Measurements from ENCODE around the gene CIAO2B. TPM values are rescaled to one million over a fixed set of nuclear protein-coding genes. Genes with fewer than 3 reads are reported as not detected.

Gene CIAO2B
- total RNA-seq, 1 donor from 2014 or later: 162 TPM

DNA sequence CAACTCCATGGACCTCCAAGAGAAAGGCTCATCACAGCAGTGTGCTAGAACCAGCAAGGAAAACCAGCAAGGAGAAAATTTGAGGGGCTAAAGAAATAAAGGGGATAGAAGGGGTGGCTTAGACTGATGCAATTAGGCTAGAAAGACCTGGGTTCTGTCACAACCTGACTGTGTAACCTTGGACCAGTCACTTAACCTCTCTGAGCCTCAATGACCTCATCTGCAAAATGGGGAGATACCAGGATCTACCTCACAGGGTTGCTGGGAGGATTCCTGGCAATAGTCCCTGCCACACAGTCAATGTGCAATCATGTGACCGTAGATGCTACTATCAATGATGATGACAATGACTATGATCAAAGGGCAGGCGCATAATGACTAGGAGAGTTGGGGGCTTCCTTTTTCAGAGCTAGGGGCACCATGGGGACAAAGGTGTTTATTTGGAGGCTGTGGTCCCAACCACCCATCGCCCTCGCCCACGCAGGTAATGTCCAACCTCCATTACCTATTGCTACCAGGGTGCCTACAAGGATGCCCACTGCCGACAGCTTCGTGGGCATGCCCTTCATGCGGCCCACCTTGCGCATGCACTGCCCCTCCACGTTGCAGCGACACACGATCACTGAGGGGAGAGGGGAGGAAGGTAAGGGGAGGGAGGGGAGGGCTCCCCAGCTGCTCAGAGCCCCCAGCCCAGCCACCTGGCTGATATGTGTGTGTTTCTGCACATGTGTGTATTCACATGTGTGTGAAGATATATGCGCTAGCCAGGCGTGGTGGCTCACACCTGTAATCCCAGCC is 25.2 kb downstream of the CIAO2B start:
- Mint-ChIP-seq H3K27me3 (ENCODE audit: insufficient read depth) (no peaks in the 10 kb centered on the region), H3K36me3 (ENCODE audit: low read depth) (no peaks in the 10 kb centered on the region), H3K9me3 (no peaks in the 10 kb centered on the region), H3K27ac (no peak overlapping the region), H3K4me3 (no peak overlapping the region), H3K4me1 (ENCODE audit: low read depth) (peaks cover 11% of the 10 kb centered on the region)
- intact Hi-C loops (cut with micrococcal nuclease): no loop called here
- no peak for DNase-seq (ENCODE audit: low spot score)

DNA sequence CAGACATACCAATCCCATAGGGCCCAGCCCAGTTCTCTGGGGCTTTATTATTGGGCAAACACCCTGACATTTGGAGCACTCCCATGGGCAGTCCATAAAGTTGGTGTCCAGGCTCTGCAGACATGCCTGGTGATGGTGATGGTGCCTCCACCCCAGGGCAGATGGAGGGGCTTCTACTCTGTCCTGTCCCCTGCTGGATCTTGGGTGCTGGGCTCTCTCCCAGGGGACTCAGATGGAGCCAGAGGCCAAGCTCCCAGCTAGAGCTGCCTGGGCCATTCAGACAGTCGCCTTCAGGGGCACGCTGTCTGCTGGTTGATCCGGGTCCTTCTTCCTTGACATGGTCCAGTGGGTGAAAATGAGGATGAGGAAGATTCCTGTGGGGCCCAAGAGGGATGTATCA is 26.1 kb downstream of the CIAO2B start:
- no peaks in the 10 kb centered on the region for H3K36me3 Mint-ChIP-seq (ENCODE audit: low read depth)
- no peak overlapping the region for H3K4me3 Mint-ChIP-seq
- DNase-seq (ENCODE audit: low spot score): no peak
- intact Hi-C loops (cut with micrococcal nuclease): no loop called here
- H3K4me1 Mint-ChIP-seq (ENCODE audit: low read depth): peaks cover 11% of the 10 kb centered on the region
- H3K27me3 Mint-ChIP-seq (ENCODE audit: insufficient read depth): no peaks in the 10 kb centered on the region
- H3K27ac Mint-ChIP-seq: no peak overlapping the region
- H3K9me3 Mint-ChIP-seq: no peaks in the 10 kb centered on the region

DNA sequence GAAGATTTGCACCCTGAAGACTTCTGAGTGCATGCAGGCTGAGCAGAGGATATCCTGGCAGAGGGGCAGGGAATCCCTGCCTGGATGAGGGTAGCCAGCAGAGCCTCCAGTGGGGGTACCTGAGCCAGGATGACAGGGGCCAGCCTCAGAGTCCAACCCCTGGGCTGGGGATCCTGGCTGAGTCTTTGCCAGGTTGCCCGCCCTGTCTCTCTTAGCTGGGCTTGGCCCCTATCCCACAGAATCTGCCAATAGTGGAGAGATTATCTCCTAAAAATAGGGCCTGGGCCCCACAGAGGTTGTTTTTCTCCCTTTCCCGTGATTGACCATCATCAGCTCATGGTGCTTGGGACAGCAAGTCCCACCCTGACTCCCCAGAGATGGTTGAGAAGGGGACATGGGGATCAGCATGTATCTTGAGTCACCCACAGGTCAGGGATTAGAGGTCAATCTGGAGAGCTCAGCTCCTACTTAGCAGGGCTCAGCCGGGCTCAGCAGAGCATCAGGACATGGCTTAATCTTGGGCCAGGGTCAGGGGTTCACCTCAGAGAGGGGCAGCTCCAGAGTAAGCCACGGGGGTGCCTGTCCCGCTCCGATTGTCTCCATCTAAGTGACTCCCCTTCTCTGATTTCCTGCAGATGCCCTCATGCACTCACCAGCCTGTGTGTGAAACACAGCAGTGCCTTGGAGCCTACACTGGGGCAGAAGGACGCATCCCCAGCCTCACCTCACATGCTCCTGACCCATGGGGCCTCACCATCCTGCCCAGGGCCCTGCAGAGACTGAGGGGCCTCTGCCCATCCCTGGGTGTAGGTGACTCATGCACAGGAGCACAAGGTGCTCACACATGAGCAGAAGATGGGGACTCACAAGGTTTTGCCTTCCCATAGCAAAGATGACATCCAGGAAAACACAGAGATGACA is 27.0 kb downstream of the CIAO2B start:
- no peak for DNase-seq (ENCODE audit: low spot score)

DNA sequence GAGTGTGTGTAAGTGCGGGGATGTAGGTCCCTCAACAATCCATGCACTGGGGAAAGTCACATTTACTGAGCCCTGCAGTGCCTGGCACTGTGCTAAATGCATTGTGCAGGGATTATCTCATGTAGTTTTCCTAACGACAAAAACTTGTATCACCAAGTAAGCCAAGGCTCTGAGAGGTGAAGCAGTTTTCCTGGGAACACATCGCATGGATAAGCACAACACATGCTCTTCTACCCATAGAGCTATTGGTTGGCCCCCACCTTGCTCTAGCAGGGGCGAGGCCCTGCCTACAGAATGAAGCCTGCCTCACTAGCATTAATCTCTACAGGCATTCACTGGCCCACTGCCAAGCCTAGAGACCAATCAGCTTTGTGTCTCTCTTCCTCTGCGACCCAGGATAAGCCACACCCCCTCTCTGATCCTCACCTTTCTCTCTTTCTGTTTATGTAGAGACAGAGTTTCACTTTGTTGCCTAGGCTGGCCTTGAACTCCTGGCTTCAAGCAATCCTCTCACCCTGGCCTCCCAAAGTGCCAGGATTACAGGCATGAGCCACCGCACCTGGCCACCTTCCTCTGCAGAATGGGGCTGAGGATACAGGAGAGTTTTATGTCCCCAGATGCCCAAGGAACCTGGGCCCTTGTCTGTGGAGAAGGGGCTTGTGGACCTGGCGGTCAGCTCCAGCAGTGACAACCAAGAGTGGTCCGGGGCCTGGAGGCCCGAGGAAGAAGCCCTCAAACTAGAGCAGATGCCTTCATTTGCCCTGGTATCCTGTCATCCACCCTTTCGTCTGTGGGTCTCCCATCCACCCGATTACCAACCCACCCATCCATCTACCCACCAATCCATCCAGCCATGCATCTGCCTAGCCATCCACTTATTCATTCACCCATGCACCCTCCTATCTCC is 28.3 kb downstream of the CIAO2B start:
- Mint-ChIP-seq H3K4me3 (no peak overlapping the region), H3K27ac (peak overlapping the region; percentile 20), H3K27me3 (ENCODE audit: insufficient read depth) (peaks cover 2% of the 10 kb centered on the region), H3K4me1 (ENCODE audit: low read depth) (peaks cover 11% of the 10 kb centered on the region), H3K36me3 (ENCODE audit: low read depth) (no peaks in the 10 kb centered on the region), H3K9me3 (no peaks in the 10 kb centered on the region)
- intact Hi-C loops (cut with micrococcal nuclease): no loop called here
- DNase-seq (ENCODE audit: low spot score): peak; percentile 16

More for the DNA sequence above, 27.0 kb downstream of the CIAO2B start:
- intact Hi-C loops (cut with micrococcal nuclease): no loop called here
- no peak overlapping the region for H3K27ac Mint-ChIP-seq
- no peaks in the 10 kb centered on the region for H3K27me3 Mint-ChIP-seq (ENCODE audit: insufficient read depth)
- peaks cover 11% of the 10 kb centered on the region for H3K4me1 Mint-ChIP-seq (ENCODE audit: low read depth)
- H3K4me3 Mint-ChIP-seq: no peak overlapping the region
- H3K9me3 Mint-ChIP-seq: no peaks in the 10 kb centered on the region
- no peaks in the 10 kb centered on the region for H3K36me3 Mint-ChIP-seq (ENCODE audit: low read depth)

DNA sequence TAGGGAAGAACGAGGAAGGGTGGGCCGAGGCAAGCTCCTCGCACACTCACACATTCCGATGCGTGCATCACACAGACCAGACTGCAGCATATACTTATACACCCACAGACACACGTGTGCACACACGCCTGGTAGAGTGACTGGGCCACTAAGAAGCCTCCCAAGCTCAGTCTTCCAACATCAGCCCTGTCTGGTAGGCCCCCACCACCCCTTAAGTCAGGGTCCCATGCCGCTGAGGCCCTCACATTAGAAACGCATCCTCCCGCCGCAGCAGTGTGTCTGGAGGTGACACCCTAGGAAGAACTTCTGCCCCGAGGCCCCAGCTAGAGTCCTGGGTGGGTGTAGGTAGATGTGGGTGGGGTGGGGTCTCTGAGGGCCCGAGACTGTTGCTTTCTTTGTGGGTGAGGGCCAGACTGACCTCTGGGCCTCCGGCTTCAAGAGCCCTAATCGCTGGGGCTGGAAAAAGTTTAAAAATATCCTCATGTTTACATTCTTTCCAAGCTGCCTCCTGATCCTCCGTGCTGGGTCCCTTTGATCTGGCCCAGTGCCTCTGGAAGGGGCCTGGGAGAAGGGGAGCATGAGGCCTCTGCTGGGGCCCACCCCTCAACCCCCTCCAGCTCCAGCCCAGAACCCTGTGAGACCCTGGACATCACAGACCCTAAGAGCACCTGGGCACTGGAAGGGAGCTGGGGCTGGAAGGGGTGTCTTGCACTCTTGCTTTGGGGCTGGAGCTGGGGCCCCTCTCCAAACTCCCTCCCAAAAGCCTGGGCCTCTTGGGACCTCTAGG is 29.2 kb downstream of the CIAO2B start:
- no peak overlapping the region for H3K27ac Mint-ChIP-seq

DNA sequence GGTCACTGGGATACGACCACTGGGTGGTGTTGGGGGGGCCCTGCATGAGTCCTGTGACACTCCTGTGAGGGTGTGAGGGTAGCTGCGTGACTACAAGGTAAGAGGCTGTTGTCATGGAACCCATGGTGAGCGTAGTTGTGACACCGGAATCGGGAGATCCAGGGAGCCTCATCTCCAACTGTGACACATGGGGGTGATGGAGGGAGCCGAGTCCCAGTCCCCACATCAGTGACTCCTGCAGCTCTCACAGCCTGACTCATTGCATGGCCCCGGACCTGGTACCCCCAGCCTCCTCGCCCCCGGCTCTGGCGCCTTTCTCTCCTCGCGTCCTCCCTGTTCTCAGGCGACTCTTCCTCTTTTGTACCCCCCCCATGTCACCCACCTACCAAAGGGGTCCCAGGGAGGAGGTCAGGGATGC is 29.8 kb downstream of the CIAO2B start:
- H3K27me3 Mint-ChIP-seq (ENCODE audit: insufficient read depth): peaks cover 2% of the 10 kb centered on the region
- intact Hi-C loops (cut with micrococcal nuclease): no loop called here
- H3K4me3 Mint-ChIP-seq: no peak overlapping the region
- DNase-seq (ENCODE audit: low spot score): no peak
- H3K9me3 Mint-ChIP-seq: no peaks in the 10 kb centered on the region
- H3K36me3 Mint-ChIP-seq (ENCODE audit: low read depth): no peaks in the 10 kb centered on the region
- H3K4me1 Mint-ChIP-seq (ENCODE audit: low read depth): peaks cover 11% of the 10 kb centered on the region
- no peak overlapping the region for H3K27ac Mint-ChIP-seq

More for the DNA sequence above, 29.2 kb downstream of the CIAO2B start:
- intact Hi-C loops (cut with micrococcal nuclease): no loop called here
- Mint-ChIP-seq H3K27me3 (ENCODE audit: insufficient read depth) (peaks cover 2% of the 10 kb centered on the region), H3K9me3 (no peaks in the 10 kb centered on the region), H3K4me1 (ENCODE audit: low read depth) (peaks cover 11% of the 10 kb centered on the region), H3K36me3 (ENCODE audit: low read depth) (no peaks in the 10 kb centered on the region), H3K4me3 (no peak overlapping the region)
- no peak for DNase-seq (ENCODE audit: low spot score)

DNA sequence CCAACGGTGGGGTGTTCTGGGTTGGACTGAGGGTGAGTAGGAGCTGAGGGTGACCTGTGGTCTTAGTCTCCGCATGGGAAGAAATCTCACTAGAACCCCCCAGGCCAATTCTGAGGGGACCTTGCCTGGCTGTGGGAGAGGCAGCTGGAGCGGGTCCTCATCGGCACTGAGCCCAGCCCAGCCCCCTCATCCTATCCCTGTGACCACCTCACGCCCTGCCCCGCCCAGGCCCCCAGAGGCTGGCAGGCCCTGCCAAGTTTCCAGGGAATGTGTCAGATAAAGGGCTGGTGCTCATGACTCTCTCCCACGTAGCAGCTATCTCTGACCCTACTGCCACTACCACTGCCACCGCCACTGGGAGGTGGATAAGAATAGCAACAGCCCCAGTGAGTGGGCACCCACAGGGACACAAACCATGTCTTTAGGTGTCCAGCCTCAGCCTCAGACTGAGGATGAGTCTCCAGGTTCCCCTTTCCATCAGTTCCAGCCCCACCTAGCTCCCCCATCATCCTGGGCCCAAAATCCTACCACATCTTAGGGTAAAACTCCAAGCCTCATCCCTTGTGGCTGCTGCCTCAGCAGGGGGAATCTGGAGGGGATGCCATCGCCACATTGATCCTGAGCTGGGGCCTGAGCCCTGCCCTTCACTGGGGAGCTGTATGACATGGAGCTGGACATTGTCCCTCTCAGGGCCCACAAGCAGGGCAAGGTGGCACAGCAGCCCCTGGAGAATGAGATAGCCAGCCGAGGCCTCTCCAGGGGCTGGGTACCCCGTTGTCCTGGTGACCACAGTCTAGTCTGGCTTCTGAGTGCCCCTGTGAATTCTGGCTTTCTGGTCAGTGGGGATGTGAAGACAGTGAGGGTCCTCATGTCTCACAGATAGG is 30.4 kb downstream of the CIAO2B start:
- Mint-ChIP-seq H3K9me3 (no peaks in the 10 kb centered on the region), H3K36me3 (ENCODE audit: low read depth) (no peaks in the 10 kb centered on the region)
- intact Hi-C loops (cut with micrococcal nuclease): no loop called here

DNA sequence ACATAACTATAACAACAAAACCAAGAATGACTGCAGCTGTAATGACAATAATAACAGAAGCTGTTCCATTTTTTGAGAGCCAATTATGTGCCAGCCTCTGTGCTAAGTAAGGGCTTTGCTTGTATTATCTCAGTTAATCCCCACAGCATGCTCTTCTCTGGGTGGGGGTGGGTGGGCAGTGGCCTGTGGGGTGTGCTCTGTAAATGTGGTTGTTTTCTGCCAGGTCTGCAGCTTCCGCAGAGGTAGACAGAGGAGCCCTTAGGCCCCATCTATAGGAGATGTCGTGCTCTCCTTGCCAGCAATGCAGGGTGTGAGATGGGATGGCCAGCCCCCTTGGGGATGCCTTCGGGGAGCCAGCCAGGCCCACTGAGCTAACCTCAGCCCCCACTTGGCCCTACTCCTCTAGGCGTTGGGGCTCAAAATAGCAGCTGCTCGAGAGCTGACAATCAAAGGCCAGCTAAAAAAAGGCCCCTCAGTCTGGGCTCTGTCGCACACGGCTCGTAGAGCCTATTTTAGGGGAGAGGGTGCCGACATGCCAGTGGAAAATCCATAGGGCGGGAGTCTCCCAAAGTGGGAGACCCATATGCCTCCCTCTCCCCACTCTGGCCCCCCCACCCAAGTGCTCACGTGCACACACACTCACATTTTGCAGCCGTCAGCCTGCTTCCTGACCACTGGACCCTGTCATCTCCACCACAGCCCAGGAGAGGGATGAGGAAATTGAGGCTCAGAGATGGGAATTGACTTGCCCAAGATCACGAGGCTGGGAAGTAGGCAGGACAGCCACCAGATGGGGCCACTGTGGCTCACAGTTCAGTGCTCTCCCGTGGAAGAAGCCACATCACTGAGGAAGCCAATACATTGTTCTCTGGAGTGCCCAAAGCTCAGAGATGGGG is 31.3 kb downstream of the CIAO2B start:
- Mint-ChIP-seq H3K27me3 (ENCODE audit: insufficient read depth) (peaks cover 2% of the 10 kb centered on the region), H3K9me3 (no peaks in the 10 kb centered on the region), H3K4me1 (ENCODE audit: low read depth) (peaks cover 11% of the 10 kb centered on the region), H3K4me3 (no peak overlapping the region), H3K27ac (no peak overlapping the region), H3K36me3 (ENCODE audit: low read depth) (no peaks in the 10 kb centered on the region)
- no peak for DNase-seq (ENCODE audit: low spot score)
- intact Hi-C loops (cut with micrococcal nuclease): no loop called here

More for the DNA sequence above, 30.4 kb downstream of the CIAO2B start:
- Mint-ChIP-seq H3K27ac (no peak overlapping the region), H3K27me3 (ENCODE audit: insufficient read depth) (peaks cover 2% of the 10 kb centered on the region), H3K4me3 (no peak overlapping the region), H3K4me1 (ENCODE audit: low read depth) (peaks cover 11% of the 10 kb centered on the region)
- DNase-seq (ENCODE audit: low spot score): no peak

DNA sequence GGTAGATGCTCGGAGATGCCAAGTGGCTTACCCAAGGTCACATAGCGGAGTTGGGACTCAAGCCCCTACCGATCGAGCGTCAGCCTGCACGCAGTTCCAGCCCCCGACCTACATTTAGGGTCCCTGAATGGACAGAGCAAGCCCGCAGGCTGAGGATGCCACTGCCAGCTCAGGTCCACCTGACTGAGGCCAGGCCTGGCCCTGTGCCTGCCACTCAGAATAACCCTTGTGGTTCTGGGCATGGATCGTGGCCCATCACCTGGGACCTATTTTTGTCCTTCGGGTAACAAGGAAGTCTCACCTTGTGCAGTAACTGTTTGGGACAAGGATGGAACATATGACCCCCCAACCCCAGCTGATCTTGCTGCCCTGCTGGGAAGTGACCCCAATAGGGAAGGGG is 32.6 kb downstream of the CIAO2B start:
- H3K27me3 Mint-ChIP-seq (ENCODE audit: insufficient read depth): peaks cover 2% of the 10 kb centered on the region
- no peaks in the 10 kb centered on the region for H3K9me3 Mint-ChIP-seq
- intact Hi-C loops (cut with micrococcal nuclease): no loop called here
- no peak for DNase-seq (ENCODE audit: low spot score)
- H3K36me3 Mint-ChIP-seq (ENCODE audit: low read depth): peaks cover 1% of the 10 kb centered on the region
- no peak overlapping the region for H3K4me3 Mint-ChIP-seq
- no peak overlapping the region for H3K27ac Mint-ChIP-seq
- peaks cover 11% of the 10 kb centered on the region for H3K4me1 Mint-ChIP-seq (ENCODE audit: low read depth)

DNA sequence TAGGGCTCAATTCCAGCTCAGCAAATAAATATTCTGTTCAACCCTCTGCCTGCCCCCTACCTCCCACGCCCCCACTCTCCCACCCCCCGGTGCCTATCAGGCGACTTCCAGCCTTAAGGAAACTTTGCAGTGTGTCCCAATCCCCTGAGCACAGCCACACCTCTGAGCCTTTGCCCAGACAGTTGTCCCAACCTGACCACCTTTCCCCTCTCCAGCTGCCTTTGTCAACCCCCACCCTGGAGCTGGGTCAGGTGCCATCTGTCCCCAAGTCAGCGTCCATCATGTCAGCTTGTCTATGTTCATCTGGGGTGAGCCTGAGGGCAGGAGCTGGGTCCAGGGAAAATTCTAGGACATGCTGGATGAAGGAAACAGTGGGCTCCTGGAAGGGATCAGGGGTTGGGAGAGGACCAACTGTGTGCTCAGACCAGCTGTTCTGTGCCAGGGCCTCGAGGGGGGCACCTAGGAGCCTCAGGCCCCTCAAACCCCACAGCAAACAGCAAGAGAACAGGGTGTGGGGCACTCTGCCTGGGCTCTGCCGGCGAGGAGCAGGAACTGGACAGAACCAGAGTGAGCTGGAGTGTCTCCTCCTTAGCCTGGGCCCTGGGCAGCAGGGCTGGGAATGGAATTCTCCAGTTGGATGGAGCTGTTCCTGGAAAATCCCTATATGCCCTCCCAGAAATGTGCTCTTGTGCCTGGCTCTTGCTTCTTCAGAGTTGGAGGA is 33.3 kb downstream of the CIAO2B start:
- H3K27ac Mint-ChIP-seq: no peak overlapping the region
- H3K4me1 Mint-ChIP-seq (ENCODE audit: low read depth): peaks cover 4% of the 10 kb centered on the region
- DNase-seq (ENCODE audit: low spot score): no peak
- intact Hi-C loops (cut with micrococcal nuclease): no loop called here
- no peak overlapping the region for H3K4me3 Mint-ChIP-seq
- peaks cover 1% of the 10 kb centered on the region for H3K36me3 Mint-ChIP-seq (ENCODE audit: low read depth)
- no peaks in the 10 kb centered on the region for H3K9me3 Mint-ChIP-seq
- H3K27me3 Mint-ChIP-seq (ENCODE audit: insufficient read depth): peaks cover 2% of the 10 kb centered on the region
